ENCODE data around the gene UTP20. TPM values are rescaled to one million over a fixed set of nuclear protein-coding genes. Genes with fewer than 3 reads are reported as not detected.
"Not testable (repeated sequence)": the region's sequence is repeated elsewhere in the genome, so short reads cannot be mapped to it uniquely, and the experiment has no call there.

The UTP20 gene
- total RNA-seq, 1 donor from 2014 or later: 47.4 TPM

DNA sequence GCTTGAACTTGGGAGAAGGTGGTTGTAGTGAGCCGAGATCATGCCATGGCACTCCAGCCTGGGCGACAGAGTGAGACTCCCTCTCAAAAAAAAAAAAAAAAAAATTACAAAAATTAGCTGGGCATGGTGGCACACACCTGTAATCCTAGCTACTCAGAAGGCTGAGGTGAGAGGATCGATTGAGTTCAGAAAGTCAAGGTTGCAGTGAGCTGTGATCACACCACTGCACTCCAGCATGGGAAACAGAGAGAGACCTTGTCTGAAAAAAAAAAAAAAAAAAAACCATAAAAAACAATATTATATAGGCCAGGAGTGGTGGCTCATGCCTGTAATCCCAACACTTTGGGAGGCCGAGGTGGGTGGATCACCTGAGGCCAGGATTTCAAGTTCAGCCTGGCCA lies 142.2 kb downstream of the UTP20 start:
- H3K9me3 Mint-ChIP-seq; H3K27me3 Mint-ChIP-seq; H3K4me1 Mint-ChIP-seq; H3K36me3 Mint-ChIP-seq (ENCODE audit: low read depth); H3K4me3 Mint-ChIP-seq; H3K27ac Mint-ChIP-seq; intact Hi-C loops (cut with micrococcal nuclease); DNase-seq: not testable (repeated sequence)

DNA sequence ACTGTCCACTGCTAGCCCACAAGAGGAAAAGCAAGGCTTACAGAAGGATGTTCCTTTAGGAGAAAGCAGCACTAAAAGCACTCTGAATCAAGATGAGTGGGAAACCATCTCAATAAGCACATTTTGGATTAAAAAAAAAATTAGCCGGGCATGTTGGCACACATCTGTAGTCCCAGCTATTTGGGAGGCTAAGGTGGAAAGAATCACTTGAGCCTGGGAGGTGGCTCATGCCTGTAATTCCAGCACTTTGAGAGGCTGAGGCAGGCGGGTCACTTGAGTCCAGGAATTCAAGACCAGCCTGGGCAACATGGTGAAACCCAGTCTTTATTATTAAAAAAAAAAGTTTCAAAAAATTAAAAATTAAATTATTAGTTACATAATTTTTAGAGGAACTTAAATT lies 144.7 kb downstream of the UTP20 start:
- no peak overlapping the region for H3K27ac Mint-ChIP-seq
- no peaks in the 10 kb centered on the region for H3K4me1 Mint-ChIP-seq
- intact Hi-C loops (cut with micrococcal nuclease): no loop called here
- H3K27me3 Mint-ChIP-seq: peaks cover under 1% of the 10 kb centered on the region
- no peak for DNase-seq
- H3K9me3 Mint-ChIP-seq: no peaks in the 10 kb centered on the region
- no peak overlapping the region for H3K4me3 Mint-ChIP-seq
- no peaks in the 10 kb centered on the region for H3K36me3 Mint-ChIP-seq (ENCODE audit: low read depth)

DNA sequence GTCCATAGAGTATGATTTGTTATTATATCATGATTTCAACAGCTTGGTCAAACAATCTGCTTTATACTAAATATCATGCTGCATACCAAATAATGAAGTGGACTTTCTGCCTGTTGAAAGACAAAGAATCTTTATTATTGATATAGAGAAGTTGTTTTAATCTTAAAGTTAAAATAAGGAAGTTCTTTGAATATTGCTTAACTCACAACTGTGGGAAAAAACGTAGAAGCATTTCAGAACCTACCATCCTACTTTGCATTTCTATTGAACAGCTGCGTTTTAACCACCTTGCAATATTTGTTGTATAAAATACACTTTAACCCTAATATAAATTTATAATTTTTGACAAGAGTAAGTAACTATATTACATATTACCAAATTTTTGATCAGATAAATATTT lies 150.6 kb downstream of the UTP20 start:
- Mint-ChIP-seq H3K27me3 (peaks cover 3% of the 10 kb centered on the region), H3K4me3 (no peak overlapping the region), H3K27ac (no peak overlapping the region), H3K9me3 (no peaks in the 10 kb centered on the region), H3K4me1 (no peaks in the 10 kb centered on the region), H3K36me3 (ENCODE audit: low read depth) (no peaks in the 10 kb centered on the region)
- intact Hi-C loops (cut with micrococcal nuclease): no loop called here
- DNase-seq: no peak

DNA sequence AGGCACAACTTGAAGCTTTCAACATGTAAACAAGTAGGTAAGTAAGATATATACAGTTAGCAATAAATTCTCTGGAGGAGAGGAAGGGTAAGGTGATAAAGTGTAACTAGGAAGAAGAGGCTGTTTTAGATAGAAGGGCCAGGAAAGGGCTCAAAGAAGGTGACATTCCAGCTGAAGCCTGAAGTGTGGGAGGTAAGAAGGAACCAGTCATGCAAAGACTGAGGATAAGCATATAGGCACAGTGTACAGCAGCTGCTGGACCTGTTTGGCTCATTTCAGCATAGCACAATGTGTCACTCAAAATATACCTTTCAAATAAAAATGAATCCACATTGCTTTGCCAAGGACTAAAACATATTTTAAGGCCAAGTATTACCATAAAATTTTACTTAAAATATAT lies 156.2 kb downstream of the UTP20 start:
- no peak overlapping the region for H3K4me3 Mint-ChIP-seq
- H3K36me3 Mint-ChIP-seq (ENCODE audit: low read depth): no peaks in the 10 kb centered on the region
- no peaks in the 10 kb centered on the region for H3K9me3 Mint-ChIP-seq
- no peaks in the 10 kb centered on the region for H3K4me1 Mint-ChIP-seq
- no peak for DNase-seq
- no peak overlapping the region for H3K27ac Mint-ChIP-seq
- peaks cover 4% of the 10 kb centered on the region for H3K27me3 Mint-ChIP-seq
- intact Hi-C loops (cut with micrococcal nuclease): no loop called here

Other genes starting within 250 kb of the UTP20 start
- gene SLC5A8, start 69.9 kb upstream of the UTP20 start, total RNA-seq: not detected in 2 replicates
- gene ARL1, start 127.7 kb downstream of the UTP20 start, total RNA-seq: 77.6 and 85.4 TPM in 2 replicates
- not detected in 2 replicates for gene SPIC, start 195.2 kb downstream of the UTP20 start, total RNA-seq